NOMO-1 treated with DMSO at 0.1 percent for 48 hours (cell line): Measurements from ENCODE around the gene STK10.
A peak's percentile ranks its signal among the peaks of the same experiment; 100 is the strongest.
"Not testable (repeated sequence)": the region's sequence is repeated elsewhere in the genome, so short reads cannot be mapped to it uniquely, and the experiment has no call there.

Experiments used
- DNase-seq: peaks from one replicate; lab custom pipeline; 2025; ENCODE audit not compliant: unreplicated experiment; lab: John Stamatoyannopoulos, UW

The STK10 gene

DNA sequence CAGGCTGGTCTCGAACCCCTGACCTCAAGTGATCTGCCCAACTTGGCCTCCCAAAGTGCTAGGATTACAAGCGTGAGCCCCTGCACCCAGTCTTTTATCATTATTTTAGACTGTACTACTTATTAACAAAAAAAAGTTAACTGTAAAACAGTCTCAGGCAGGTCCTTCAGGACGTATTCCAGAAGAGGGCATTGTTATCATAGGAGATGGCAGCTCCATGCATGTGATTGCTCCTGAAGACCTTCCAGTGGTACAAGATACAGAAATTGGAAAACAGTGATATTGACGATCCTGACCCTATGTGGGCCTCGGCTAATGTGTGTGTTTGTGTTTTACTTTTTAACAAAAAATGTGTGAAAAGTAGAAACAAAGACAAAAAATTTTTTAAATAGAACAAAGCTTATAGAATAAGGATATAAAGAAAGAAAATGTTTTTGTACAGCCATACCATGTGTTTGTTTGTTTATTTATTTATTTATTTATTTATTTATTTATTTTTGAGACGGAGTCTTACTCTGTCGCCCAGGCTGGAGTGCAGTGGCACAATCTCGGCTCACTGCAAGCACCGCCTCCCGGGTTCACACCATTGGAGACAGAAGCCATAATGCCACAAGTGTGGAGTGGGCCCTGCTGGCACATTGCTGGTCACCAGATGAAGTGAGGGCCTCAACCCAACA, 167.8 kb downstream of the STK10 start:
- not testable (repeated sequence) for DNase-seq

DNA sequence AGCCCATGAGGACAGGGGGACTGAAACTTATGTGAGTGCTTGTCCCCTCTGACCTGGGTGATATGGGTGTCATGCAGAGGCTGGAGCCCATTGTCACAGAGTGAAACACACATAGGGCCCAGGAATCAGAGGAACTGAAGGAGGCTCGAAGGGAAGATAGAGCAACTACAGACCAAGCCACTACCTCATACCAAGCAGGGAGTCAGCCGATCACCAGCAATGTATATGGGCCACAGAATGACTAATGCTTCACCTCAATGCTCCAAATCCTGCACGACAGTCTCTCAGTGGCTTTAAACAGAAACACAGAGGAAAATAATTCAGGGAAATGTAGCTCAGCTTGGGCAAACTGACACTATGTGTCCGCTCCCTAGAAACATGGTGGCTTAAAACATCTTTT, 172.7 kb downstream of the STK10 start:
- DNase-seq, result no peak

DNA sequence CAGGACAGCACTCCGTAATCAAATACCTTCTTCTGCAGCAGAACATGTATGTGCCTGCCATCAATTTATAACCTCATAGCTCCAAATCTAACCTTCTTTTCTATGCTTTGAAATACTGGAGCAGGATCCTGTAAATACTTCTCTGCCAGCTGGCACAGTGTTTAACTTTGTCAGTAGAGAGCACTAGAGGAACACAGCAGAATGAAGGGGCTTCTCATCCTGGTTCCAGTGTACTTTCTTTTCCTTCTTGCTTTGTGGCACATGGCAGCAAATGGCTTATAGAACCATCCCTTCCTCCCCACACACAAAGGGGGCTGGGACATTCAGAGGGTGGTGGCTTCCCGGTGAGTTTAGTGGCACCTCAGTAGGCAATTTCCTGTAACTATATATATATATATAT, 177.7 kb downstream of the STK10 start:
- peak; percentile 11 for DNase-seq

DNA sequence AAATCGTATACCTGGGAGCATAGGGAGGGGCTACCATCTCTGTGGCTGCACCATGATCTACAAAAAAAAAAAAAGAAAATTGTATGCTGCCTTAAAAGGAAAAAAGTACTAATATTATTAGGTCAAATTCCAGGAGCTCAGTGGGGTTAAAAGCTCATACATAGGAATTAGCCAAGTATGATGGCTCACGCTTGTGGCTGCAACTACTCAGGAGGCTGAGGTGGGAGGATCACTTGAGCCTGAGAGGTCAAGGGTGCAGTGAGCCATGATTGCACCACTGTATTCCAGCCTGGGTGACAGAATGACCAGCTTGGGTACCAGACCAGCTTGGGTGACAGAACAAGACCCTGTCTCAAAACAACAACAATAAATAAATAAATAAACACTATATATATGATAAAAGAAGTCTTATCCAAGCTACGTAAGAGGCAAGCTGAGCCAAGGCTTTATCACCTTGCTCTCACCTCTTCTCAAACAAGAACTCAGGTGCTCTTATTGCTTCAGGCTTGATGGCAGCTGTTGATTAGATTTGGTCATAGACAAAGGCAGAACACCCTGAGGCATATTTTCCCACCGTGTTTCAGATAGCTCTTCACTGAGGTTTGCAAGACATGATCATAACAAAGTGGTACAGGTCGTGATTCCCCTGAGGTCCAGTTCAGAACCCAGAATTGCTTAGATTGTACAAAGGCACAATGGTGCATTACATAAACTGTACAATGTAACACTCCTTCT, 178.3 kb downstream of the STK10 start:
- DNase-seq, result no peak

DNA sequence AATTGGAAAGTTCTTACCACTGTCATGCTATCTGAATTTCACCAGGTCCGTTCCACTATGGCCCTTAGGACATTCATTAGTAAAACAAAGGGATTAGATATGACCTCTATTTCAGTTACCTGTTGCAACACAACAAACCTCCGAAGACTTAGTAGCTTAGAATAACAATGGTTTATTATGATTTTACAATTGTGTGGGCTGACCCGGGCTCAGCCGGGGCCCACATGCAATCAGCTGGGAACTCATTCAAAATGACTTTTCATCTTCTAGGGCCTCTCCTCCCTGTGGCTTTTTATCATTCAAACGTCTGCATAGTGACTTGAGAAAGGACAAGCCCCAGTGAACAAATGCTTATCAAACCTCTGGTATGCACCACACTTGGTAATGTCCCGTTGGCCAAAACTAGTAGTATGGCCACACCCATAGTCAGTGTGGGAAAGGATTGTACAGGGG, 179.3 kb downstream of the STK10 start:
- DNase-seq, result no peak

DNA sequence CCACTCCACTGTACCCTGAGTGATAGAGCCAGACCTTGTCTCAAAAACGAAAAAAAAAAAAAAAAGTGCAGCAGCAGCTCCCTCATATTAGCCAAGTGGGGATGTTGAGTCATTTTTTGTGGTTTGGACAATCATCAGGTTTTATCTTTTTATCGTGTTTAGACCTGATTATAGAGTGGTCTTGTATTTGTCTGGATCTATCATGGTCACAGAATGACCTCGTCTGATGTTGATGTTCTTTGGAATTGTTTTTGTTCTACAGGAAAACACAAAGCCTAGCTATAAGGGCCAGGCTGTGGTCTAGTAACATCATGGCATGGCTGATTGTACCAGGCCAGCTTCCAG, 179.9 kb downstream of the STK10 start:
- DNase-seq, result no peak

DNA sequence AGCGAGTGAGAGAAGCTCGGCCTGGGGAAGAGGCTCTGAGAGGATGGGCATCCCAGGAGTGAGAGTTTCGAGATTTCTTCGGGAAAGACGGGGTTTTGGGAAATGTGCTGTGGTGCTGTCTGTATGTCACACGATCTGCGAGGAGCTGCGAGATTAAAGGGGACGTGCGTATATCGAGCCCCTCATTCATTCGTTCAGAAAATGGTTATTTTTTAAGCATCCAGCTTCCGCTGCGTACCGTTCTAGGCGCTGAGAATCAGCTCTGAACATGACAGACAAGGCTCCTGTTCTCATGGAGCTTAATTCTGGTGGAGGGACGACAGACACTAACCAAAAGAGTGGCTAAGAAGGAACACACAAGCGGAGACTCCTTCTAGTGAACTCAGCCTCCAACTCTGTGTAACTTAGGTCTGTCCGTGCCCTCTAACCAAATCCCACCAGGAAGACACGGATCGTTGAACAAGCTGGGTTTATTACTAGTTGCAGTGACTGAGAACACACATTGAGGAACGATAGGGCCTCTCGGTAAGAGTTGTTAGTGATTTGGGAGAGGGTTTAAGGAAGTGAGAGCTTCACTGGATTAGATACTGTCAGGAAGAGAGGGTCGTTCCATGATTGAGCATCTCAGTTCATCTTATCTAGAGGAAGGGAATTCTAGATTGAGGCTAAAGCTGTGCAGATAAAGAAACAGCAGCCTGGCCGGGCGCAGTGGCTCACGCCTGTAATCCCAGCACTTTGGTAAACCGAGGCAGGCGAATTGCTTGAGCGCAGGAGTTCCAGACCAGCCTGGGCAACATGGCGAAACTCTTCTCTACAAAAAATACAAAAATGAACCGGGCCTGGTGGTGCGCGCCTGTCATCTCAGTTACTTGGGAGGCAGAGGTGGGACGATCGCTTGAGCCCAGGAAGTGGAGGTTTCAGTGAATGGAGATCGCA, 180.6 kb downstream of the STK10 start:
- peak; percentile 26 for DNase-seq

DNA sequence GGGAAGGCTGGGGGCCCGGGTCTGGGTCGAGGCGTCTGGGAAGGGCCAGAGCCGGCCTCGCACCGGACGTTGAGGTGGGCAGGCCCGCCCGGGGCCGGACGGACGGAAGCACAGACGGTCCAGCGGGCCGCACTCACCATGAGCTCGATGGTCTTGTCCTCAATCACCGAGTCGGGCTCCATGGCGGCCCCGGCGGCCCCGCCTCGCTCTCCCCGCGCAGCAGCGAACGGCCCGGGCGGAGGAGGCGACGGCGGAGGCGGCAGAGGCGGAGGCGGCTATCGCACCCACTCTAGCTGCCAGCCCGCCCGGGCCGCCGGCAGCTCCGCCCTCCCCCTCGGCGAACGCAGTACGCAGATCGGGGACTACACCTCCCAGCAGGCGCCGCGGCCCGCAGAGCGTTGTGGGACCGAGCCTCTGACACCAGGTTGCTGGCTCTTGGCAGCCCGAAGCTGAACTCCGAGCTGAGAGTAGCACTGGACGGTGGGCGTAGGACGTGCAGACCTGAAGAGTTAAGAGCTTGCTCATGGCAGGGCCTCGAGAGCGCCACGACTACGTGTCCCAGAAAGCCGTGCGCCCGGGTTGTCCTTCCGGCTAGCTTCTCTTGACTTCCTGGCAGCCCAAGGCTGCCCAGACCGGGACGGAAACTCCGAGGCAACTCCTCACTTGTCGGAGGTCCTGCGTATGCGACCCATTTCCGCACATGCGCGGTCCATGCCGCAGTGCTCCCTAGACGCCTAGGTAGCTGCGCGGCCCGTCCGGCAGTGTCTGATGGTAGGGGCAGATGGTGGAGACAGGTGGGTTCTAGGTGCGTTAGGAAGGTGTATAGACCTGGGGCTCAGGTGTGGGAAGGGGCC, 181.5 kb downstream of the STK10 start, which contains the start of gene FBXW11:
Gene FBXW11 (minus strand): TSS at position 318 of the 854 bp plus-strand sequence. CDS start 136 bp downstream, at position 182.
- peak; percentile 95 for DNase-seq

DNA sequence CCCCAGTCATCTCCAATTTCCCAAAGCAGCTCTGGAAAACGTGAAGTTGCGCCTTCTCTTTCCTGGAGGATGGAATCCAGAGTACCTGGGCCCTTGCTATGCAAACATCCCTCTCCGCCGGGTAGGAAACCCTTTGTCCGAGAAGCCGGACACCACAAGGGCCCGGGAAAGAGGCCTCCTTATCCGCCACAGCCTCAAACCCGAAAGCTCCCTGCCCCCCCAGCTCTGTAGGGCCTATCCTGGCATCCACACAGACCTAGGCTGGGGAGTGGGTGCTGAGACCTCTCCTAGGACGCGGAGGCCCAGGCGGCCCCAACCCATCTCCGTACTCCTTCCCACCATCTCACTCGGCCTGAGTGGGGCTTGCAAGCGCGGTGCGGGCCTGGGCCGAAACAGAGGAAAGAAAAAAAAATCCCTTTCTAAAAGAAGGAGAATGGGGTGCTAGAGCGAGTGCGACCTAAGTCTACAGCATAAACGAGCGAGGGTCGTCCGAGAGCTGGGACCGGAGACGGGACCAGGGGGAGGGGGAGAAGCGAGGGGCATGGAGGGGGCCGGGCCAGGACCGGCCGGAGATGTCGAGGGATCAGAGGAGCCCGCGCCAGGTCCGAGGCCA, 182.2 kb downstream of the STK10 start:
- no peak for DNase-seq

DNA sequence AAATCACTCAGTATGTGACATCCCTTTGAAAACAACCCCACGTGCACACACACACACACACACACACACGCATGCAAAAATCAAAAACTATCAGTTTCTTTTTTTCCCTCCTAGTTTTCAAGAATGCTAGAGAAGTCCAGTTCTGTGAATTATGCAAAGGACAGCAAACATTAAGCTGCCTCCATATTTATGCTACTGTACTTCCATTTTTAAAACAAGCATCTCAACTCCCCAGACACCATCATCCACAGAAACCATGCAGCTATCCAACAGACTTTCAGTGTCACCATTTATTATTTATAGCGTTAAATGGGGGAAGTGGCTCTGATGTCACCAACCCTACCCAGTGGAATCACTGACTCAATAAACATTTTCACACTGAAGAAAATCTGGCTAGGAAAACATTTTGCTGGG, 183.2 kb downstream of the STK10 start:
- peak; percentile 78 for DNase-seq

DNA sequence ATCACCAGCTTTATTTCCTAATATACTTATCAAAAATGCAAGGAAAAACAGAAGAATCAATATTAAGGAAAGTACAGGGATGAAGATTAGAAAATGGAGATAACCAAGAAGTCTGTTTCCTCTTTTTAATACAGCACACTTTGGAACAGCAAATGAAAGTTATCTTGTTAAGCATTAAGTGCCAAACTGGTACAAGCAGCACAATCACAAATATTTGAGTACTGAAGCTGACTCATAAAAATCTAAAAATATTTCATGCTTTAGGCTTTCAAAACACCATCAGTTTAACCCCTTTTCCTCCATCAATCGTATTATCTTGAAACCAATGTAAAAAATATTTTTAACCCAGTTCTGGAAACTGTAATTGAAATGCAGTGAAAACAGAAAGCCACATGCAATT, 184.3 kb downstream of the STK10 start:
- peak; percentile 31 for DNase-seq

DNA sequence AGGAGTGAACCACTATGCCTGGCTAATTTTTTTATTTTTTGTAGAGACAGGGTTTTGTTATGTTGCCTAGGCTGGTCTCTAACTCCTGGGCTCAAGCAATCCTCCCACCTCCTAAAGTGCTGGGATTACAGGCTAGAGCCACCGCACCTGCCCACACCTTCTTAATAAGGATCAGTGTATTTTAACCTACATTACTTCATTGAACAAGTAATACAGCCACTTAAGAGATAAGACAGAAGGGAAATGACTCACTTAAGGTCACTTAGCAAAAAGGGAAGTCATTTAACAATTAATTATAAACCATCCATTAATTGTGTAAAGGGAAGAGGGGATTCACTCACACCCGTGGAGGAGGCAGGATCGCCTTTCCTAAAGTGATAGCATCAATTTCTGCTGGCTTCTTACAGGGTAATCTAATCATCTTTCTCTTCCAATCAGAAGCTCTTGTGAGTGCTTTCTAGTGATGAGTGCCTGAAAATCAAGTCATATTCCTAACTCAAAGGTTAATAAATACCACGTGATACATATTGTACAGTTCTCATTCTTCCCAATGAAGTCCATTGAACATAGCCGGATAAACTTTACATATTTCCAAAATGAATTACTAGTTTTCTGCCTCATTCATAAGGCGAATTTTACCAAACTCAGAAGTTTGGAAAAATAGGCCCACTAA, 185.0 kb downstream of the STK10 start:
- peak; percentile 52 for DNase-seq

DNA sequence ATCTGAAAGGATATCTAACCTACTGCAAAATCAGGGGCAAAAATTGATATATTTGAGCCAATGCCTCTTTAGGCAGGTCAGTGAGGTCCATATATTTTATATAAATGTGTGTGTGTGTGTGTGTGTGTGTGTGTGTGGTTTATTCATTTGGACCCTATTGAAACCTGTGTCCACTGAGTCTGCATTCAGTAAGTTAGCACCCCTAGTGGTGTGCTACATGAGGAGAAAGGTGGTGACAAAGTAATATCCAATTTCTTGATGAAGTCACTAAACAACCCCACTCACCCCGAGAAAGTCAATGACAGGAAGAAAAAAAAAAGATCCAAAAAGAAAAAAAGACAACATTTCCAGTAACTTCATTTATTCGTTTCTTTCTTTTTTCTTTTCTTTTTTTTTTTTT, 185.7 kb downstream of the STK10 start:
- peak; percentile 11 for DNase-seq

DNA sequence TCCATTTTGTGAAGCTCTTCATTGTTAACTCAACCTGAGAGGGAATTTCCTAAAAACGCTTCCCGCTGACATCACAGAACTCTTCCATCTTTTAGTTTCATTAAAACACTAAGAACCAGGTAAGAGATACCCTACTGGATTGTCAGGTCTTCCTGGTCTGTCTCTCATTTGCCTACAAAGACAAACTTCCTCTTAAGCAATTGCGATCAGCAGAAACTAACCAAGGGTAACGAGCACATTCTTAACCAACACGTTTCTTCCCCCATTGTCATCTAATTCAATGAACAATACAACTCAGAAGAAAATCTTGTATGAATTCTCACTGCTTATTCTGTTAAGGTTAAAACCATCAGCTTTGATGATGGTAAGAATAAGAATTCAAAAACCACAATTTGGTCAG, 188.1 kb downstream of the STK10 start:
- DNase-seq, result peak; percentile 54

DNA sequence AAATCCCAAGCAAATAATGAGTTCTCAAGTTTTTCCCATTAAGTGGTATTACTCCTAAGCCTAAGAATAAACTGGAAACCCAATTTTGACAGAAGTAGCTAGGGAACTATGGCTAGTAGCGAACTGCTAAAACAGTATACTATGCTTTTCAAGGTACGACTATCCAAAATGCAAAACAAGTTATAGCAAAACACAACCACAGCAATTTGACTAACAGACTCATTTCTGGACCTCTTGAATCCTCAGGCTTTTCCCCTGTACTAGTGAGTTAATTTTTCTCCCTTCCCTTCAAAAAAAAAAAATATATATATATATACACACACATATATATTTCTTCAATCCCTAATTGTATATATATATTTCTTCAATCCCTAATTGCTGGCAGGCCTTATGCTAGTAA, 188.9 kb downstream of the STK10 start:
- DNase-seq, result no peak

DNA sequence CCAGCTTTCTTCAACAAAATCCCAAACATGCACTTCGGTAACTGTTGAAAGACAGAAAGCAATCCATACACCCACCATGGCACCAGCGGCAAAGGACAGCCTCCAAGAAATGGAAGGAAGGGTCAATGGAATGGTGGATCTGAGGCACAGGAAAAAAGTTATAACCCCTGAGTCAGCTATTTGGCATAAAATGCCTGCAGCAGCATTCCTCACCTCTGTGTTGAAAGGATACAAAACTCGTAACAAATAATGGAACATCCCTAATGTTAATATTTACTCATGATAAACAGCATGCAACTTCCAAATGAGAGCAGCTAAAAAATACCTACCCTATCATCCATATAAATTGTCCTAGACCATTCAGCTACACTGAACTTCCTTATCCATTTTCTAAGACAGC, 191.0 kb downstream of the STK10 start:
- DNase-seq, result no peak

DNA sequence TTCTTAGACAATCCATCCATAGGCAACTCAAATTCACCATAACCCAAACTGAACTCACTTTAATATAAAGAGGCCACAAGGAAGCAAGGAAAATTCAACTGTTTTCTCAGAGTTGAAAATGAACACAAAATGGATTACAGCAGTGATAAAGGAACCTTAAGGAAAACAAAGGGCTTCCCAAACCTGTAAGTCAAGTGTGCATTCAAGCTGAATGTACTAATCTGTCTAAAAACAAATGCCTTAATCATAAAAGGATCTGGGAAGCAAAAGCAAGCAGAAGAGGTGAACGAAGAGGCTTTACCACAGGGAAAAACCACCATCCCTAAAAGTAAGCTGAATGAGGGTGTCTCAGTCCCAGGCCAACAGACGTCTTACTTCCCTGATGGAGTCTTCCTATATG, 195.2 kb downstream of the STK10 start:
- no peak for DNase-seq

DNA sequence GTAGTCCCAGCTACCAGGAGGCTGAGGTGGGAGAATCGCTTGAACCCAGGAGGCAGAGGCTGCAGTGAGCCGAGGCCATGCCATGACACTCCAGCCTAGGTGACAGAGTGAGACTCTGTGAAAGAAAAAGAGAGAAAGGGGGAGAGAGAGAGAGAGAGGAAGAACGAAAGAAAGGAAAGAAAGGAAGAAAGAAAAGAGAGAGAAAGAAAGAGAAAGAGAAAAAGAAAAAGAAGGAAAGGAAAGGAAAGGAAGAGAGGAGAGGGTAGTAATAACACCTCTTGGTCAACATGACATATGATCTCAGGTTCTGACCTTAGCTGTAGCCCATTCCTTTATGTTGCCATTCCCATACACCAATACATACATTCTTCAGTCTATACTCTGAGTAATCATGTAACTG, 195.7 kb downstream of the STK10 start:
- no peak for DNase-seq
